Prostate gland (tissue), 2 donors: Measurements from ENCODE around the gene PKP4.

Experiments
- POLR2A ChIP-seq: fragments of 450-650 bp; IDR thresholded peaks from one replicate; pipeline ENCODE4 v1.6.1; 2016; ENCODE audit warnings: antibody characterized with exemption, mild to moderate bottlenecking
- POLR2AphosphoS5 ChIP-seq: sonication (generic); formaldehyde crosslinking; IDR thresholded peaks from one replicate; pipeline ENCODE4 v1.6.1; 2017; ENCODE audit warnings: antibody characterized with exemption
- TF ChIP-seq, protein P1 (sequence below), 4 experiments: fragments of 200-600 bp in 2 of 4; fragments of 450-650 bp in 2 of 4; sonication (generic) in 2 of 4; IDR thresholded peaks; 1 replicate in 3 of 4; 2 replicates in 1 of 4; pipeline ENCODE4 v1.5.1; 2016 to 2019; ENCODE audit warnings: antibody characterized with exemption in 4 of 4, mild to moderate bottlenecking in 2 of 4, moderate library complexity in 2 of 4

DNA sequence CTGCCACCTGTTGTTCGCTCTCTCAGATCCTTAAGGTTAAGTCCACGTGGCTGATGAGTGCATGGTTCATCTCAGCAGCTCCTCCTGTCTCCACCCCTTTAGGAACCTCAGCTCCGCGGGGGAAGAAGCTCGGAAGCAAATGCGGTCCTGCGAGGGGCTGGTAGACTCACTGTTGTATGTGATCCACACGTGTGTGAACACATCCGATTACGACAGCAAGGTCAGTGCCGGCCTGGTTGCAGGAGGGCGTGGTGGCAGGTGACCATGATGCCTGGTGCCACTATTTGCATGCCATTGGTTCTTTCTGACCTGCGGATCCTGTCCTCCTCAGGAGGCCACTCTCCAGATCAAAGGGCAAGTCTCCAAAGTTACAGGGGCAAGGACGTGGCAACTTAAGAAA, 204.5 kb downstream of the PKP4 start:
- TF ChIP-seq, protein P1, sequence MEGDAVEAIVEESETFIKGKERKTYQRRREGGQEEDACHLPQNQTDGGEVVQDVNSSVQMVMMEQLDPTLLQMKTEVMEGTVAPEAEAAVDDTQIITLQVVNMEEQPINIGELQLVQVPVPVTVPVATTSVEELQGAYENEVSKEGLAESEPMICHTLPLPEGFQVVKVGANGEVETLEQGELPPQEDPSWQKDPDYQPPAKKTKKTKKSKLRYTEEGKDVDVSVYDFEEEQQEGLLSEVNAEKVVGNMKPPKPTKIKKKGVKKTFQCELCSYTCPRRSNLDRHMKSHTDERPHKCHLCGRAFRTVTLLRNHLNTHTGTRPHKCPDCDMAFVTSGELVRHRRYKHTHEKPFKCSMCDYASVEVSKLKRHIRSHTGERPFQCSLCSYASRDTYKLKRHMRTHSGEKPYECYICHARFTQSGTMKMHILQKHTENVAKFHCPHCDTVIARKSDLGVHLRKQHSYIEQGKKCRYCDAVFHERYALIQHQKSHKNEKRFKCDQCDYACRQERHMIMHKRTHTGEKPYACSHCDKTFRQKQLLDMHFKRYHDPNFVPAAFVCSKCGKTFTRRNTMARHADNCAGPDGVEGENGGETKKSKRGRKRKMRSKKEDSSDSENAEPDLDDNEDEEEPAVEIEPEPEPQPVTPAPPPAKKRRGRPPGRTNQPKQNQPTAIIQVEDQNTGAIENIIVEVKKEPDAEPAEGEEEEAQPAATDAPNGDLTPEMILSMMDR (IDR thresholded peaks at IDR 0.05), result no peak
- no peak for TF ChIP-seq POLR2A
- TF ChIP-seq POLR2AphosphoS5, result no peak
